ENCODE results near the gene LSS. TPM values are rescaled to one million over a fixed set of nuclear protein-coding genes. Genes with fewer than 3 reads are reported as not detected.

LSS gene
- polyA plus RNA-seq, 6 donors from 2014 or later, result 6.4 to 10.5 (median 8.9) TPM

Other genes with a start within 250 kb of the LSS start
- not detected for gene COL6A1, start 247.0 kb downstream of the LSS start, polyA plus RNA-seq (ENCODE audit: low read depth in 6 of 6)
- gene COL6A2, start 130.7 kb downstream of the LSS start, polyA plus RNA-seq (ENCODE audit: low read depth in 6 of 6), result under 1 TPM in 4 of 6 donors, not detected in 2; 0.16 to 0.56 (median 0.17) TPM
- gene FTCD, start 73.2 kb downstream of the LSS start, polyA plus RNA-seq (ENCODE audit: low read depth in 6 of 6), result not detected
- gene SPATC1L, start 44.3 kb downstream of the LSS start, polyA plus RNA-seq (ENCODE audit: low read depth in 6 of 6), result 10 to 100 TPM in 4 of 6 donors, 1 to 10 TPM in 2; 4.8 to 13.5 (median 10.7) TPM
- 10 to 100 TPM; 16.3 to 57.9 (median 38.9) TPM for gene MCM3AP, start 56.8 kb upstream of the LSS start, polyA plus RNA-seq (ENCODE audit: low read depth in 6 of 6)
- 10 to 100 TPM; 14.1 to 25.5 (median 20.5) TPM for gene YBEY, start 57.6 kb upstream of the LSS start, polyA plus RNA-seq (ENCODE audit: low read depth in 6 of 6)
- 1 to 10 TPM in 1 of 6 donors, under 1 TPM in 5; 0.24 to 1.1 (median 0.62) TPM for gene C21orf58, start 95.1 kb upstream of the LSS start, polyA plus RNA-seq (ENCODE audit: low read depth in 6 of 6)
- 10 to 100 TPM in 4 of 6 donors, 1 to 10 TPM in 2; 4.7 to 32.5 (median 10.7) TPM for gene PCNT, start 95.4 kb upstream of the LSS start, polyA plus RNA-seq (ENCODE audit: low read depth in 6 of 6)
- 10 to 100 TPM in 1 of 6 donors, 1 to 10 TPM in 4, under 1 TPM in 1; 0.34 to 12.4 (median 7.3) TPM for gene DIP2A, start 230.1 kb upstream of the LSS start, polyA plus RNA-seq (ENCODE audit: low read depth in 6 of 6)

Data from naive B cell (primary cell).